Measurements from ENCODE around the gene TRIM52.
A peak's percentile ranks its signal among the peaks of the same experiment; 100 is the strongest.

DNA sequence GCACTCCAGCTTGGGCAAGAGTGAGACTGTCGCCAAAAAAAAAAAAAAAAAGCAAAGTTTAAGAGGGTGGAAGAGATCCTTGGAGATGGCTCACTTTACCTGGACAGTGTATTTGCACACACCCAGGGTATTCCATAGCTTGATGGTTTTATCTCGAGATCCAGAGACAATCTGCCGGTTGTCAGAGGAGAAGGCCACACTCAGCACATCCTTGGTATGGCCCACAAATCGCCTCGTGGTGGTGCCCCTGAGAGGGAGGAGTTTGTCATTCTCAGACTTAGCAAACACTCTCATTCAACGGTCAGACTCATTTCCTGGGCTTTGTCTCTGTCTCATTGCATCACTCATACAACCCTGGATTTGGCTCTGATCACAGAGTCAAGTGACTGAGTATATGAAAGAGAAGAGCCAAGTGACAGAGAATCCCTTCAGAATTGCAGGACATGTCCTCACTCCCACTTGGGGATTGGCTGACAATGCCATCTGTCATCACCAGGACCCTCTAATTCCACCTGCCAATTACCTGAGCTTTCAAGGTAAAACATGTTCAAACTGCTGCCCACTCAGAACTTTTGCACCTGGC is 19.5 kb downstream of the TRIM52 start:
- peak; percentile 38 for TF ChIP-seq POLR2A (IDR thresholded peaks at IDR 0.05; ENCODE audit: low read length)
- TF ChIP-seq GATA1 (IDR thresholded peaks at IDR 0.05; ENCODE audit: low read depth, low read length): no peak
